Liver (tissue), 9 donors: ENCODE data around the gene FAH. TPM values are rescaled to one million over a fixed set of nuclear protein-coding genes. Genes with fewer than 3 reads are reported as not detected.

Source experiments
- DNase-seq: peaks from one replicate; pipeline ENCODE4 v3.0.0-alpha.2; 2017; ENCODE audit warnings: low spot score
- H3K27ac ChIP-seq, 2 donors: one replicate each; pipeline ENCODE4 v1.7.0; 2013; ENCODE audit warnings: inconsistent platforms in 2 of 2, low read length in 2 of 2, control low read depth in 1 of 2, low read depth in 1 of 2, mild to moderate bottlenecking in 1 of 2
- H3K27me3 ChIP-seq, 4 donors: one replicate each; pipeline versions ENCODE4 v1.6.1 to v1.7.0; 2013; ENCODE audit warnings: low read length in 3 of 4, inconsistent platforms in 1 of 4, mild to moderate bottlenecking in 1 of 4, moderate library complexity in 1 of 4; ENCODE audit not compliant: control insufficient read depth in 4 of 4, insufficient read depth in 4 of 4
- H3K36me3 ChIP-seq, 4 donors: one replicate each; pipeline versions ENCODE4 v1.6.1 to v1.7.0; 2013; ENCODE audit warnings: low read length in 3 of 4, mild to moderate bottlenecking in 3 of 4, low read depth in 1 of 4, moderate library complexity in 1 of 4; ENCODE audit not compliant: control insufficient read depth in 4 of 4, insufficient read depth in 3 of 4
- H3K4me1 ChIP-seq, 4 donors: one replicate each; pipeline versions ENCODE4 v1.6.1 to v1.7.0; 2013; ENCODE audit warnings: low read length in 3 of 4, mild to moderate bottlenecking in 3 of 4, moderate library complexity in 1 of 4; ENCODE audit not compliant: control insufficient read depth in 4 of 4, insufficient read depth in 4 of 4
- H3K4me3 ChIP-seq, 3 donors: one replicate each; pipeline versions ENCODE4 v1.6.1 to v1.7.0; 2013; ENCODE audit warnings: low read length in 3 of 3, control low read depth in 1 of 3, low read depth in 1 of 3, mild to moderate bottlenecking in 1 of 3
- H3K9ac ChIP-seq, 2 donors: one replicate each; pipeline ENCODE4 v1.7.0; 2013; ENCODE audit warnings: low read length in 2 of 2, mild to moderate bottlenecking in 2 of 2, moderate library complexity in 2 of 2, control low read depth in 1 of 2, low read depth in 1 of 2
- H3K9me3 ChIP-seq, 4 donors: one replicate each; pipeline versions ENCODE4 v1.6.1 to v1.7.0; 2013; ENCODE audit warnings: low read length in 3 of 4; ENCODE audit not compliant: control insufficient read depth in 4 of 4
- EGR1 ChIP-seq, 2 donors: IDR thresholded peaks; 2 replicates each; pipeline ENCODE4 v1.6.1; 2016 to 2018; ENCODE audit warnings: antibody characterized with exemption in 2 of 2, low read depth in 2 of 2
- FOXA1 ChIP-seq: IDR thresholded peaks from 2 replicates; pipeline ENCODE4 v1.6.1; 2016; ENCODE audit warnings: antibody characterized with exemption
- FOXA2 ChIP-seq: IDR thresholded peaks from 2 replicates; pipeline ENCODE4 v1.6.1; 2016; ENCODE audit warnings: antibody characterized with exemption
- GABPA ChIP-seq, 2 donors: IDR thresholded peaks in 1 of 2; conservative IDR thresholded peaks in 1 of 2; 2 replicates each; pipeline ENCODE4 v1.6.1; 2016; ENCODE audit warnings: antibody characterized with exemption in 2 of 2, mild to moderate bottlenecking in 1 of 2, moderate library complexity in 1 of 2
- HNF4A ChIP-seq, 2 donors: conservative IDR thresholded peaks; 2 replicates each; pipeline ENCODE4 v1.6.1; 2016; ENCODE audit warnings: antibody characterized with exemption in 2 of 2, mild to moderate bottlenecking in 2 of 2
- HNF4G ChIP-seq: IDR thresholded peaks from 2 replicates; pipeline ENCODE4 v1.6.1; 2016; ENCODE audit warnings: antibody characterized with exemption
- JUND ChIP-seq, 2 donors: IDR thresholded peaks; 2 replicates each; pipeline ENCODE4 v1.6.1; 2016; ENCODE audit warnings: antibody characterized with exemption in 2 of 2
- NR2F2 ChIP-seq: IDR thresholded peaks from 2 replicates; pipeline ENCODE4 v1.6.1; 2016; ENCODE audit warnings: antibody characterized with exemption
- RAD21 ChIP-seq, 2 donors: IDR thresholded peaks; 2 replicates each; pipeline ENCODE4 v1.6.1; 2016; ENCODE audit warnings: antibody characterized with exemption in 2 of 2, mild to moderate bottlenecking in 2 of 2
- RXRA ChIP-seq, 2 donors: IDR thresholded peaks; 2 replicates each; pipeline ENCODE4 v1.6.1; 2017 to 2018; ENCODE audit warnings: antibody characterized with exemption in 2 of 2, mild to moderate bottlenecking in 1 of 2
- SP1 ChIP-seq: IDR thresholded peaks from 2 replicates; pipeline ENCODE4 v1.6.1; 2018; ENCODE audit warnings: antibody characterized with exemption, mild to moderate bottlenecking
- TAF1 ChIP-seq: conservative IDR thresholded peaks from 2 replicates; pipeline ENCODE4 v1.6.1; 2016; ENCODE audit warnings: antibody characterized with exemption, mild to moderate bottlenecking
- ZBTB33 ChIP-seq: IDR thresholded peaks from 2 replicates; pipeline ENCODE4 v1.6.1; 2016; ENCODE audit warnings: antibody characterized with exemption
- WGBS: extraction: QIAGEN DNeasy Blood & Tissue Kit; methylation state at CpG from one replicate; pipeline ENCODE4 v1.1.7; 2013; 5-methylcytosine and 5-hydroxymethylcytosine counted together
- polyA plus RNA-seq, 2 donors: library from polyadenylated mRNA; stranded (reverse) in 1 of 2; unstranded in 1 of 2; fragments of 200-250 nt in 1 of 2; fragments of >200 nt in 1 of 2; fragmentation: Nextera tagmentation in 1 of 2; extraction: Ambion mirVana in 1 of 2; gene quantifications; one replicate each; pipeline versions ENCODE4 v1.2.1 to v1.2.3, GENCODE V29; 2013 to 2015
- total RNA-seq, 2 donors: library from RNA; depleted of rRNA; stranded (reverse); fragments of >200 nt; gene quantifications; one replicate each; pipeline ENCODE4 v1.2.3, GENCODE V29; 2014
- TF ChIP-seq, protein P1 (sequence below): IDR thresholded peaks from 2 replicates; pipeline ENCODE4 v1.6.1; 2016; ENCODE audit warnings: antibody characterized with exemption, mild to moderate bottlenecking
- TF ChIP-seq, protein P2 (sequence below): IDR thresholded peaks from 2 replicates; pipeline ENCODE4 v1.6.1; 2016; ENCODE audit warnings: antibody characterized with exemption
- TF ChIP-seq, protein P3 (sequence below): fragments of 150-350 bp; IDR thresholded peaks from 2 replicates; pipeline ENCODE4 v1.5.1; 2017; ENCODE audit warnings: improper control_type of control experiment, low read depth, low read length; ENCODE audit not compliant: missing input control
- TF ChIP-seq, protein P4 (sequence below): IDR thresholded peaks from 2 replicates; pipeline ENCODE4 v1.6.1; 2016; ENCODE audit warnings: antibody characterized with exemption
- donor health status: healthy.
- donor health status: healthy.
- donor health status: healthy.
- donor health status: healthy.
- donor health status: healthy.

The FAH gene
- total and polyA plus RNA-seq, 4 donors = 42.1 to 226 (median 186) TPM

DNA sequence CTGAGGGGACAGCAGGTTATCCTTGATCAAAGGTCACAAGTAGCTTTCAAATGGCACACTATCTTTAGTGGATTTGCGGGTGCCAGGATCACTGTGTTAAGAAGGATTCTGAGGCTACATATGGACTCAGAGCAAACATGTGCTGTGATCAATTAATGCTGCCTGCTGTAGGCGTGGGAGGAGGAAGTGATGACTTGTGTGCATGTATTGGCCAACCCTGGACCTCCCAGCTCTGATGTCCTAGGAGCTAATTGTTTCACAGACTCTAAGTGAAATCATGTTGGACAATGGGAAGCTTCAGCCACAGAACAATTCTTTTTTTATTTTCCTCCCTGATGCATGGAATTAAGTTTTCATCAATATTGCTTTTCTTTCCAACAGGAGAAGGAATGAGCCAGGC, 24.4 kb downstream of the FAH start:
- H3K27ac ChIP-seq = peak overlapping the region in 1 of 2 donors; percentile 84
- 90% methylated on average over 2 of the region's 2 CpGs for WGBS
- no peaks in the 10 kb centered on the region for H3K27me3 ChIP-seq
- DNase-seq = no peak
- no peak overlapping the region for H3K9ac ChIP-seq
- H3K9me3 ChIP-seq = no peaks in the 10 kb centered on the region
- no peak overlapping the region for H3K4me3 ChIP-seq
- TF ChIP-seq HNF4A (conservative IDR thresholded peaks at IDR 0.05) (no peak), RXRA (IDR thresholded peaks at IDR 0.05) (no peak), FOXA2 (no peak), JUND (IDR thresholded peaks at IDR 0.05) (no peak), RAD21 (IDR thresholded peaks at IDR 0.05) (no peak), HNF4G (no peak), SP1 (no peak), EGR1 (IDR thresholded peaks at IDR 0.05; ENCODE audit: low read depth in 2 of 2) (no peak), GABPA (IDR thresholded peaks at IDR 0.05 in 1 of 2, conservative IDR thresholded peaks at IDR 0.05 in 1 of 2) (no peak), TAF1 (no peak), FOXA1 (no peak), ZBTB33 (no peak), NR2F2 (no peak)
- TF ChIP-seq, protein P1, sequence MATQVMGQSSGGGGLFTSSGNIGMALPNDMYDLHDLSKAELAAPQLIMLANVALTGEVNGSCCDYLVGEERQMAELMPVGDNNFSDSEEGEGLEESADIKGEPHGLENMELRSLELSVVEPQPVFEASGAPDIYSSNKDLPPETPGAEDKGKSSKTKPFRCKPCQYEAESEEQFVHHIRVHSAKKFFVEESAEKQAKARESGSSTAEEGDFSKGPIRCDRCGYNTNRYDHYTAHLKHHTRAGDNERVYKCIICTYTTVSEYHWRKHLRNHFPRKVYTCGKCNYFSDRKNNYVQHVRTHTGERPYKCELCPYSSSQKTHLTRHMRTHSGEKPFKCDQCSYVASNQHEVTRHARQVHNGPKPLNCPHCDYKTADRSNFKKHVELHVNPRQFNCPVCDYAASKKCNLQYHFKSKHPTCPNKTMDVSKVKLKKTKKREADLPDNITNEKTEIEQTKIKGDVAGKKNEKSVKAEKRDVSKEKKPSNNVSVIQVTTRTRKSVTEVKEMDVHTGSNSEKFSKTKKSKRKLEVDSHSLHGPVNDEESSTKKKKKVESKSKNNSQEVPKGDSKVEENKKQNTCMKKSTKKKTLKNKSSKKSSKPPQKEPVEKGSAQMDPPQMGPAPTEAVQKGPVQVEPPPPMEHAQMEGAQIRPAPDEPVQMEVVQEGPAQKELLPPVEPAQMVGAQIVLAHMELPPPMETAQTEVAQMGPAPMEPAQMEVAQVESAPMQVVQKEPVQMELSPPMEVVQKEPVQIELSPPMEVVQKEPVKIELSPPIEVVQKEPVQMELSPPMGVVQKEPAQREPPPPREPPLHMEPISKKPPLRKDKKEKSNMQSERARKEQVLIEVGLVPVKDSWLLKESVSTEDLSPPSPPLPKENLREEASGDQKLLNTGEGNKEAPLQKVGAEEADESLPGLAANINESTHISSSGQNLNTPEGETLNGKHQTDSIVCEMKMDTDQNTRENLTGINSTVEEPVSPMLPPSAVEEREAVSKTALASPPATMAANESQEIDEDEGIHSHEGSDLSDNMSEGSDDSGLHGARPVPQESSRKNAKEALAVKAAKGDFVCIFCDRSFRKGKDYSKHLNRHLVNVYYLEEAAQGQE = no peak
- TF ChIP-seq, protein P2, sequence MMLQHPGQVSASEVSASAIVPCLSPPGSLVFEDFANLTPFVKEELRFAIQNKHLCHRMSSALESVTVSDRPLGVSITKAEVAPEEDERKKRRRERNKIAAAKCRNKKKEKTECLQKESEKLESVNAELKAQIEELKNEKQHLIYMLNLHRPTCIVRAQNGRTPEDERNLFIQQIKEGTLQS = no peak
- TF ChIP-seq, protein P3, sequence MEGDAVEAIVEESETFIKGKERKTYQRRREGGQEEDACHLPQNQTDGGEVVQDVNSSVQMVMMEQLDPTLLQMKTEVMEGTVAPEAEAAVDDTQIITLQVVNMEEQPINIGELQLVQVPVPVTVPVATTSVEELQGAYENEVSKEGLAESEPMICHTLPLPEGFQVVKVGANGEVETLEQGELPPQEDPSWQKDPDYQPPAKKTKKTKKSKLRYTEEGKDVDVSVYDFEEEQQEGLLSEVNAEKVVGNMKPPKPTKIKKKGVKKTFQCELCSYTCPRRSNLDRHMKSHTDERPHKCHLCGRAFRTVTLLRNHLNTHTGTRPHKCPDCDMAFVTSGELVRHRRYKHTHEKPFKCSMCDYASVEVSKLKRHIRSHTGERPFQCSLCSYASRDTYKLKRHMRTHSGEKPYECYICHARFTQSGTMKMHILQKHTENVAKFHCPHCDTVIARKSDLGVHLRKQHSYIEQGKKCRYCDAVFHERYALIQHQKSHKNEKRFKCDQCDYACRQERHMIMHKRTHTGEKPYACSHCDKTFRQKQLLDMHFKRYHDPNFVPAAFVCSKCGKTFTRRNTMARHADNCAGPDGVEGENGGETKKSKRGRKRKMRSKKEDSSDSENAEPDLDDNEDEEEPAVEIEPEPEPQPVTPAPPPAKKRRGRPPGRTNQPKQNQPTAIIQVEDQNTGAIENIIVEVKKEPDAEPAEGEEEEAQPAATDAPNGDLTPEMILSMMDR = no peak
- TF ChIP-seq, protein P4, sequence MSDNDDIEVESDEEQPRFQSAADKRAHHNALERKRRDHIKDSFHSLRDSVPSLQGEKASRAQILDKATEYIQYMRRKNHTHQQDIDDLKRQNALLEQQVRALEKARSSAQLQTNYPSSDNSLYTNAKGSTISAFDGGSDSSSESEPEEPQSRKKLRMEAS = no peak
- H3K36me3 ChIP-seq = peaks cover 12 to 42% (median 39%) of the 10 kb centered on the region in 4 donors
- H3K4me1 ChIP-seq = peaks cover 24 to 52% (median 44%) of the 10 kb centered on the region in 4 donors
